ENCODE results near the gene ADAM11.

ADAM11 gene

GRCh38 chr17:44776628-44777393 is 18.0 kb downstream of the ADAM11 start:
- no peak for DNase-seq

- no peak for DNase-seq
Observed at GRCh38 chr17:44777394-44778348, 18.9 kb downstream of the ADAM11 start.

GRCh38 chr17:44778656-44779210 is 19.9 kb downstream of the ADAM11 start:
- no peak for DNase-seq

GRCh38 chr17:44779211-44780025 is 20.6 kb downstream of the ADAM11 start:
- peak; percentile 87 for DNase-seq

- DNase-seq, result no peak
Observed at GRCh38 chr17:44780161-44780560, 21.4 kb downstream of the ADAM11 start.

- no peak for DNase-seq
Observed at GRCh38 chr17:44780845-44781480, 22.2 kb downstream of the ADAM11 start.

- DNase-seq, result no peak
Observed at GRCh38 chr17:44781551-44782325, 22.9 kb downstream of the ADAM11 start.

GRCh38 chr17:44782326-44782850 is 23.6 kb downstream of the ADAM11 start:
- DNase-seq, result no peak

- DNase-seq, result no peak
Observed at GRCh38 chr17:44785921-44786320, 27.1 kb downstream of the ADAM11 start.

GRCh38 chr17:44786551-44787081 is 27.8 kb downstream of the ADAM11 start:
- DNase-seq, result no peak

GRCh38 chr17:44787271-44787940 is 28.6 kb downstream of the ADAM11 start:
- no peak for DNase-seq

GRCh38 chr17:44788139-44788538 is 29.4 kb downstream of the ADAM11 start:
- no peak for DNase-seq

- no peak for DNase-seq
Observed at GRCh38 chr17:44792276-44792675, 33.5 kb downstream of the ADAM11 start.

GRCh38 chr17:44793885-44794842 is 35.4 kb downstream of the ADAM11 start:
- no peak for DNase-seq

GRCh38 chr17:44794851-44795413 is 36.1 kb downstream of the ADAM11 start:
- DNase-seq, result no peak

GRCh38 chr17:44795421-44795820 is 36.6 kb downstream of the ADAM11 start:
- DNase-seq, result no peak

GRCh38 chr17:44795928-44796327 is 37.1 kb downstream of the ADAM11 start:
- DNase-seq, result no peak

- DNase-seq, result no peak
Observed at GRCh38 chr17:44796731-44797130, 37.9 kb downstream of the ADAM11 start.

GRCh38 chr17:44797802-44798201 is 39.0 kb downstream of the ADAM11 start:
- DNase-seq, result no peak
